22Rv1 (cell line): Measurements from ENCODE around the gene GABBR1.

Experiments
- ZFX ChIP-seq: fragments of 450-650 bp; IDR thresholded peaks from 2 replicates; pipeline ENCODE4 v1.6.1; 2017; ENCODE audit warnings: antibody characterized with exemption, borderline replicate concordance
- TF ChIP-seq, protein P1 (sequence below): fragments of 450-650 bp; IDR thresholded peaks from 2 replicates; pipeline ENCODE4 v1.5.1; 2017; ENCODE audit warnings: mild to moderate bottlenecking

DNA sequence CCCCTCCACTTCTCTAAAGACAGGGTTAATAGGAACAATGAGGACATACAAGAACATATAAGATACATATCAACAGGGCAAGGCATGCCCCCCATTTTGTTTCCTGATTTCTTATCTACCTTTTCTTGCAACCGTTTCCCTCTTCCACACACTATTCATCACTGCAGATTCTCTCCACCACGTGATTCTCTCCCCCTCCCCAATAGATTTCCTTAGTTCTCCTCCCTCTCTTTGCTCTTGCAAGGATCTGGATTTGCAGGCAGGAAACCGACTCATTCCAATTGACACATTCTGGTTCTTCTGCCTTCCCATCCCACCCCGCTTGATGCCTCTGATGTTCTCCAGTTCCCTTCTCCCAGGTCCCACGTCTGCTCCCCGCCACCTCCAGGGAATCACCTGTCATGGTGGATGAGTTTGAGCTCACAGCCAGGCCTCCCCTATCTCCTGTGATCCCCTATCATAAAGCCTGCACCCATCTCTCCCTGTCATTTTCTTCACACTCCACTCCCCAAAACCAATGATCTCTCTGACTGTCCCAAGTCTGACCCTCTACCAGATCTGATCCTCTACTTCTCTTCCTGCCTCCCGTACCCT lies 7.5 kb downstream of the GABBR1 start:
- TF ChIP-seq, protein P1, sequence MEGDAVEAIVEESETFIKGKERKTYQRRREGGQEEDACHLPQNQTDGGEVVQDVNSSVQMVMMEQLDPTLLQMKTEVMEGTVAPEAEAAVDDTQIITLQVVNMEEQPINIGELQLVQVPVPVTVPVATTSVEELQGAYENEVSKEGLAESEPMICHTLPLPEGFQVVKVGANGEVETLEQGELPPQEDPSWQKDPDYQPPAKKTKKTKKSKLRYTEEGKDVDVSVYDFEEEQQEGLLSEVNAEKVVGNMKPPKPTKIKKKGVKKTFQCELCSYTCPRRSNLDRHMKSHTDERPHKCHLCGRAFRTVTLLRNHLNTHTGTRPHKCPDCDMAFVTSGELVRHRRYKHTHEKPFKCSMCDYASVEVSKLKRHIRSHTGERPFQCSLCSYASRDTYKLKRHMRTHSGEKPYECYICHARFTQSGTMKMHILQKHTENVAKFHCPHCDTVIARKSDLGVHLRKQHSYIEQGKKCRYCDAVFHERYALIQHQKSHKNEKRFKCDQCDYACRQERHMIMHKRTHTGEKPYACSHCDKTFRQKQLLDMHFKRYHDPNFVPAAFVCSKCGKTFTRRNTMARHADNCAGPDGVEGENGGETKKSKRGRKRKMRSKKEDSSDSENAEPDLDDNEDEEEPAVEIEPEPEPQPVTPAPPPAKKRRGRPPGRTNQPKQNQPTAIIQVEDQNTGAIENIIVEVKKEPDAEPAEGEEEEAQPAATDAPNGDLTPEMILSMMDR: no peak
- TF ChIP-seq ZFX: no peak
